HG02840 (cell line): Measurements from ENCODE around the gene KIF3B.
"Not testable (repeated sequence)": the region's sequence is repeated elsewhere in the genome, so short reads cannot be mapped to it uniquely, and the experiment has no call there.

Experiments
- ATAC-seq: cut with Tn5 transposase; IDR thresholded peaks from one replicate; pipeline ENCODE4 v1.9.1; 2021; ENCODE audit warnings: mild to moderate bottlenecking, moderate library complexity, moderate number of reproducible peaks; ENCODE audit not compliant: unreplicated experiment, low FRiP score

The KIF3B gene

GRCh38 chr20:32291166-32291565 is 13.7 kb downstream of the KIF3B start:
- ATAC-seq, result no peak

- no peak for ATAC-seq
Observed at GRCh38 chr20:32292548-32292947, 15.1 kb downstream of the KIF3B start.

GRCh38 chr20:32294071-32294470 is 16.6 kb downstream of the KIF3B start:
- no peak for ATAC-seq

GRCh38 chr20:32296412-32296811 is 19.0 kb downstream of the KIF3B start:
- ATAC-seq, result no peak

- ATAC-seq, result no peak
Observed at GRCh38 chr20:32296819-32297420, 19.5 kb downstream of the KIF3B start.

GRCh38 chr20:32297439-32297838 is 20.0 kb downstream of the KIF3B start:
- no peak for ATAC-seq

- no peak for ATAC-seq
Observed at GRCh38 chr20:32300647-32301046, 23.2 kb downstream of the KIF3B start.

- ATAC-seq, result no peak
Observed at GRCh38 chr20:32301719-32302506, 24.5 kb downstream of the KIF3B start.

- no peak for ATAC-seq
Observed at GRCh38 chr20:32302507-32302872, 25.0 kb downstream of the KIF3B start.

GRCh38 chr20:32304131-32304746 is 26.8 kb downstream of the KIF3B start:
- no peak for ATAC-seq

- no peak for ATAC-seq
Observed at GRCh38 chr20:32312718-32313424, 35.4 kb downstream of the KIF3B start.

GRCh38 chr20:32314768-32315167 is 37.3 kb downstream of the KIF3B start:
- no peak for ATAC-seq

GRCh38 chr20:32315399-32315798 is 37.9 kb downstream of the KIF3B start:
- ATAC-seq, result no peak

- no peak for ATAC-seq
Observed at GRCh38 chr20:32315891-32316290, 38.4 kb downstream of the KIF3B start.

- no peak for ATAC-seq
Observed at GRCh38 chr20:32316667-32317066, 39.2 kb downstream of the KIF3B start.

GRCh38 chr20:32319100-32319499 is 41.6 kb downstream of the KIF3B start:
- ATAC-seq, result no peak

- ATAC-seq, result no peak
Observed at GRCh38 chr20:32320305-32320704, 42.9 kb downstream of the KIF3B start.

GRCh38 chr20:32321390-32321789 is 43.9 kb downstream of the KIF3B start:
- ATAC-seq, result no peak

GRCh38 chr20:32322260-32322659 is 44.8 kb downstream of the KIF3B start:
- ATAC-seq, result not testable (repeated sequence)

- not testable (repeated sequence) for ATAC-seq
Observed at GRCh38 chr20:32323761-32324160, 46.3 kb downstream of the KIF3B start.
